Neural crest cell (in vitro differentiated cells): ENCODE data around the gene SORT1. TPM values are rescaled to one million over a fixed set of nuclear protein-coding genes. Genes with fewer than 3 reads are reported as not detected.
"Not testable (repeated sequence)": the region's sequence is repeated elsewhere in the genome, so short reads cannot be mapped to it uniquely, and the experiment has no call there.

Experiments
- DNase-seq: peaks from one replicate; pipeline ENCODE4 v3.0.0; 2021; ENCODE audit warnings: low read depth, mixed read lengths, low spot score
- H3K27ac Mint-ChIP-seq: one replicate; pipeline ENCODE4 v1.8.0; 2021; ENCODE audit warnings: mild to moderate bottlenecking, mixed read lengths; ENCODE audit not compliant: unreplicated experiment
- H3K27me3 Mint-ChIP-seq: 2 replicates; pipeline ENCODE4 v1.8.0; 2021; ENCODE audit warnings: low read depth, mild to moderate bottlenecking, mixed read lengths
- H3K36me3 Mint-ChIP-seq: 2 replicates; pipeline ENCODE4 v1.8.0; 2021; ENCODE audit warnings: low read depth, mild to moderate bottlenecking, mixed read lengths
- H3K4me1 Mint-ChIP-seq: 2 replicates; pipeline ENCODE4 v1.8.0; 2021; ENCODE audit warnings: mixed read lengths
- H3K4me3 Mint-ChIP-seq: one replicate; pipeline ENCODE4 v1.8.0; 2021; ENCODE audit warnings: mild to moderate bottlenecking, mixed read lengths
- H3K9me3 Mint-ChIP-seq: 2 replicates; pipeline ENCODE4 v1.8.0; 2021; ENCODE audit warnings: mixed read lengths
- total RNA-seq: library from RNA; stranded (reverse); gene quantifications from 2 replicates; pipeline ENCODE4 v1.2.1, GENCODE V29; 2021
- TF ChIP-seq, protein P1 (sequence below): fragments of 200-600 bp; sonication (generic); conservative IDR thresholded peaks from 2 replicates; pipeline ENCODE4 v1.5.0; 2021; ENCODE audit warnings: antibody characterized with exemption, mild to moderate bottlenecking

The SORT1 gene
- total RNA-seq, 1 donor from 2014 or later, result 60.8 TPM

DNA sequence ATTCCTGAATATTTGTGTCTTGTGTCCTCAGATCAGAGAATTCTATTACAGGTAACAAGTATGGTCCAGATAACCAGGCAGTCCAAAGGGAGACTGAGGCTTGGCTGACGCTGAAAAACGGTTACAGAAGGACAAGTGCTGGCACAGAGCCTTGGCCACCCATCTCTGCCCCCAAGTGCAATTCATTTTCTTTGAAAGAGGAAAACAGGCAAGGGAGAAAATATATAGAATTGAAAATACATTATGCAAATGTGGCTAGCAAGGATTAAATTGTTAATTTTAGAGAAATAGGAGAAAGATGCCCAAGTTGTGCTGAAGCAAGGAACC lies 1.2 kb downstream of the SORT1 start:
- H3K4me3 Mint-ChIP-seq, result peak overlapping the region; percentile 96
- H3K4me1 Mint-ChIP-seq, result peaks cover 71% of the 10 kb centered on the region
- H3K27me3 Mint-ChIP-seq, result peaks cover 4% of the 10 kb centered on the region
- no peaks in the 10 kb centered on the region for H3K36me3 Mint-ChIP-seq
- DNase-seq, result no peak
- no peak overlapping the region for H3K27ac Mint-ChIP-seq
- TF ChIP-seq, protein P1, sequence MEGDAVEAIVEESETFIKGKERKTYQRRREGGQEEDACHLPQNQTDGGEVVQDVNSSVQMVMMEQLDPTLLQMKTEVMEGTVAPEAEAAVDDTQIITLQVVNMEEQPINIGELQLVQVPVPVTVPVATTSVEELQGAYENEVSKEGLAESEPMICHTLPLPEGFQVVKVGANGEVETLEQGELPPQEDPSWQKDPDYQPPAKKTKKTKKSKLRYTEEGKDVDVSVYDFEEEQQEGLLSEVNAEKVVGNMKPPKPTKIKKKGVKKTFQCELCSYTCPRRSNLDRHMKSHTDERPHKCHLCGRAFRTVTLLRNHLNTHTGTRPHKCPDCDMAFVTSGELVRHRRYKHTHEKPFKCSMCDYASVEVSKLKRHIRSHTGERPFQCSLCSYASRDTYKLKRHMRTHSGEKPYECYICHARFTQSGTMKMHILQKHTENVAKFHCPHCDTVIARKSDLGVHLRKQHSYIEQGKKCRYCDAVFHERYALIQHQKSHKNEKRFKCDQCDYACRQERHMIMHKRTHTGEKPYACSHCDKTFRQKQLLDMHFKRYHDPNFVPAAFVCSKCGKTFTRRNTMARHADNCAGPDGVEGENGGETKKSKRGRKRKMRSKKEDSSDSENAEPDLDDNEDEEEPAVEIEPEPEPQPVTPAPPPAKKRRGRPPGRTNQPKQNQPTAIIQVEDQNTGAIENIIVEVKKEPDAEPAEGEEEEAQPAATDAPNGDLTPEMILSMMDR, result no peak
- no peaks in the 10 kb centered on the region for H3K9me3 Mint-ChIP-seq

DNA sequence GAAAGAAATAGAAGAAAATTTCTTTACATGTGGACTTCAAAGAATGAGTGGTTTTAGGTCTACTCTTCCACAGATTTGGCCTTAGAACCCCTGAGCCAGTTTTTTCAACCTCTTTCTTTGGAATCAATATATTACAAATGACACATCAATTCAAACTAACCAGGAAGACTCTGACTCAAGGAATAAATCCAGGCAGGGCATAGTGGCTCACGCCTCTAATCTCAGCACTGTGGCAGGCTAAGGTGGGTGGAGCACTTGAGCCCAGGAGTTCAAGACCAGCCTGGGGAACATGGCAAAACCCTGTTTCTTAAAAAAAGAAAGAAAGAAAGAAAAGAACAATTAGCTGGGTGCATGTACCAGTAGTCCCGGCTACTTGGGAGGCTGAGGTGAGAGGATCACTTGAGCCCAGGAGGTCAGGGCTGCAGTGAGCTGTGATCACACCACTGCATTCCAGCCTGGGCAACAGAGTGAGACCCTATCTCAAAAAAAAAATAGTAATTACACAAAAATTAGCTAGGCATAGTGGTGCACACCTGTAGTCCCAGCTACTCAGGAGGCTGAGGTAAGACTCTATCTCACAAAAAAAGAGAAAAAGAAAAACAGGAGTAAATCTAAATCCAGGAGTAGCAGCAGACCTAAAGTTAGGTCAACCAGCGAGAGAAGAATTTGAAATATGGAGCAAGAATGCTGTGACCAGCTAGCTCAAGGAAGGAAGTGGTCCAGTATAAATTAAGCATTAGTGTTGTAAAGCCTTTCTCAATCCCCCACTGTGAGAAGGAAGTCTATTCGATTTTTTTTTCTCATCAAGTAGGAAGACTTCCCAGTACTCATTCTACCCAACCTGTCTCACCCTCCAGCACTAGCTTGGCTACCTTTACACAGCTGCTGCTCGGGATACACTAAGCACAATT lies 1.9 kb downstream of the SORT1 start:
- TF ChIP-seq, protein P1, result no peak
- Mint-ChIP-seq H3K4me1 (peaks cover 77% of the 10 kb centered on the region), H3K4me3 (peak overlapping the region; percentile 96), H3K27ac (no peak overlapping the region), H3K27me3 (peaks cover 4% of the 10 kb centered on the region), H3K36me3 (no peaks in the 10 kb centered on the region), H3K9me3 (no peaks in the 10 kb centered on the region)
- DNase-seq, result no peak

GRCh38 chr1:109395282-109395599 lies 2.5 kb downstream of the SORT1 start:
- not testable (repeated sequence) for H3K9me3 Mint-ChIP-seq, H3K27ac Mint-ChIP-seq, H3K27me3 Mint-ChIP-seq, DNase-seq, H3K36me3 Mint-ChIP-seq
- H3K4me3 Mint-ChIP-seq, result peak overlapping the region; percentile 96
- peaks cover 82% of the 10 kb centered on the region for H3K4me1 Mint-ChIP-seq

GRCh38 chr1:109394591-109395281 lies 3.0 kb downstream of the SORT1 start:
- Mint-ChIP-seq H3K4me3 (peak overlapping the region; percentile 96), H3K4me1 (peaks cover 86% of the 10 kb centered on the region), H3K27ac (no peak overlapping the region), H3K36me3 (no peaks in the 10 kb centered on the region), H3K9me3 (no peaks in the 10 kb centered on the region), H3K27me3 (peaks cover 4% of the 10 kb centered on the region)
- DNase-seq, result no peak
- TF ChIP-seq, protein P1, result no peak

DNA sequence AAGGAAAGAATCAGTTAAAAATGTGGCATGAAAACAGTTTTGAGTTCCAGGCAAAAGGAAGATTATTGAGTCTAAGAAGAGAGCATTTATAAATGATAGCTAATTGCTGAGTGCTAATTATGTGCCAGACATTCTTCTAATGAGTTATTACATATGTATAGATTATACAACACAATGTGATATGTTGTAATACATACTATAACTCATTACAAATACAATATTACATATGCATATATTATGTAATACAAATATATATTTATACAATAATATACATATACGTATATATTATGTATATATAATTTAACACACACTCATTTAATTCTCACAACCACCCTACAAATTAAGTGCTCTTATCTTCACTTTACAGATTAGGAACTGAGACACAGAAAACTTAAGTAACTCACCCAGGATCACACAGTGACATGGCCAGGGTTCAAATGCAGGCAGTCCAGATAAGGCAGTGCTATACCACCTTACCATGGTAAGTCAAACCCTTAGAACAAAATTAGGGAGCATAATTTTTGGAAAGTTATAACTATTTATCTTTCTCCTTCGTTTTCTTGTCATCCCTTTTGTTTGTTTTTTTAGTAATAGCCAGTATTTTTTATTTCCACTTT lies 4.0 kb downstream of the SORT1 start:
- Mint-ChIP-seq H3K9me3 (no peaks in the 10 kb centered on the region), H3K27ac (no peak overlapping the region), H3K4me1 (peaks cover 81% of the 10 kb centered on the region), H3K36me3 (no peaks in the 10 kb centered on the region), H3K4me3 (peak overlapping the region; percentile 54), H3K27me3 (peaks cover 4% of the 10 kb centered on the region)
- DNase-seq, result no peak
- TF ChIP-seq, protein P1, result no peak
